Memory B cell (primary cell): ENCODE data around the gene OVCH2.
"Not testable (repeated sequence)": the region's sequence is repeated elsewhere in the genome, so short reads cannot be mapped to it uniquely, and the experiment has no call there.

Source experiments
- ATAC-seq: fragments of 150-1000 bp; cut with Tn5 transposase; 2 replicates; pipeline ENCODE4 v1.10.0; 2021; ENCODE audit warnings: low read depth, mild to moderate bottlenecking, moderate library complexity
- DNase-seq, 2 donors: peaks; one replicate each; pipeline ENCODE4 v3.0.0; 2022; ENCODE audit warnings: low spot score in 2 of 2
- H3K27ac Mint-ChIP-seq: one replicate; pipeline ENCODE4 v1.8.0; 2022; ENCODE audit warnings: mild to moderate bottlenecking, moderate library complexity, mixed read lengths
- H3K27me3 Mint-ChIP-seq: one replicate; pipeline ENCODE4 v1.8.0; 2022; ENCODE audit warnings: mixed read lengths
- H3K36me3 Mint-ChIP-seq: one replicate; pipeline ENCODE4 v1.8.0; 2022; ENCODE audit warnings: mild to moderate bottlenecking, mixed read lengths
- H3K4me1 Mint-ChIP-seq: one replicate; pipeline ENCODE4 v1.8.0; 2022; ENCODE audit warnings: mixed read lengths
- H3K4me3 Mint-ChIP-seq: one replicate; pipeline ENCODE4 v1.8.0; 2022; ENCODE audit warnings: mild to moderate bottlenecking, moderate library complexity, mixed read lengths
- H3K9me3 Mint-ChIP-seq: one replicate; pipeline ENCODE4 v1.8.0; 2022; ENCODE audit warnings: mixed read lengths

Gene OVCH2, protein sequence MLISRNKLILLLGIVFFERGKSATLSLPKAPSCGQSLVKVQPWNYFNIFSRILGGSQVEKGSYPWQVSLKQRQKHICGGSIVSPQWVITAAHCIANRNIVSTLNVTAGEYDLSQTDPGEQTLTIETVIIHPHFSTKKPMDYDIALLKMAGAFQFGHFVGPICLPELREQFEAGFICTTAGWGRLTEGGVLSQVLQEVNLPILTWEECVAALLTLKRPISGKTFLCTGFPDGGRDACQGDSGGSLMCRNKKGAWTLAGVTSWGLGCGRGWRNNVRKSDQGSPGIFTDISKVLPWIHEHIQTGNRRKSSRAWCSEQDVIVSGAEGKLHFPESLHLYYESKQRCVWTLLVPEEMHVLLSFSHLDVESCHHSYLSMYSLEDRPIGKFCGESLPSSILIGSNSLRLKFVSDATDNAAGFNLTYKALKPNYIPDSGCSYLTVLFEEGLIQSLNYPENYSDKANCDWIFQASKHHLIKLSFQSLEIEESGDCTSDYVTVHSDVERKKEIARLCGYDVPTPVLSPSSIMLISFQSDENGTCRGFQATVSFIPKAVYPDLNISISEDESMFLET

DNA sequence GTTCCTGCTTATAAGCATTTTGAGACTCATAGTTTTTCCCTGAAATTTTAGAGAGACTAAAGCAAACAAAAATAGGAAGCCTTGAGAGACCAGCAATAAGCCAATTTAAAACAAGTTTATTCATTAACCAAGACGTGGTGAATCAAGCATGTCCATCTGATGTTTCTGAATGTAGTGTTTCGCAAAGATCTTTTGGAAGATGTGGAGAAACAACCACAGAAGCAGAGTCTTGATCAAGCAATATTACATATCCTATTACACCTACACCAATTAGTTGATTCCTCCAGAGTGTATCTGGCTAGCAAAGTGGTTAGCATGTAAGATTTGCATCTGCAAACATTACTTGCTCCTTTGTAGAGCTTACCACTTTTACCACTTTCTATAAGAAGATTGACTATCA lies at the start of gene OVCH2:
OVCH2 (minus strand) TSS at position 101 of the 400 bp plus-strand sequence; CDS start at position 18, 83 bp downstream.
- H3K27me3 Mint-ChIP-seq, result peaks cover 11% of the 10 kb centered on the region
- no peaks in the 10 kb centered on the region for H3K4me1 Mint-ChIP-seq
- H3K4me3 Mint-ChIP-seq, result no peak within 1 kb of the TSS
- no peak for ATAC-seq
- peaks cover 2% of the 10 kb centered on the region for H3K36me3 Mint-ChIP-seq
- no peak for DNase-seq
- H3K9me3 Mint-ChIP-seq, result peaks cover 2% of the 10 kb centered on the region
- H3K27ac Mint-ChIP-seq, result no peak within 1 kb of the TSS

- no peak for DNase-seq
- no peaks in the 10 kb centered on the region for H3K9me3 Mint-ChIP-seq
Observed at GRCh38 chr11:7749456-7749855, 43.2 kb upstream of the OVCH2 start.

GRCh38 chr11:7734767-7735166 lies 28.5 kb upstream of the OVCH2 start:
- not testable (repeated sequence) for H3K36me3 Mint-ChIP-seq, H3K4me1 Mint-ChIP-seq, H3K4me3 Mint-ChIP-seq, H3K27me3 Mint-ChIP-seq, DNase-seq, H3K27ac Mint-ChIP-seq, ATAC-seq, H3K9me3 Mint-ChIP-seq

More at GRCh38 chr11:7749456-7749855, 43.2 kb upstream of the OVCH2 start:
- Mint-ChIP-seq H3K4me1 (no peaks in the 10 kb centered on the region), H3K36me3 (no peaks in the 10 kb centered on the region), H3K27ac (no peak overlapping the region), H3K4me3 (no peak overlapping the region), H3K27me3 (peaks cover 10% of the 10 kb centered on the region)
- no peak for ATAC-seq

- Mint-ChIP-seq H3K27ac (no peak overlapping the region), H3K27me3 (peaks cover 6% of the 10 kb centered on the region), H3K9me3 (peaks cover 11% of the 10 kb centered on the region), H3K4me3 (no peak overlapping the region), H3K36me3 (no peaks in the 10 kb centered on the region), H3K4me1 (peaks cover 6% of the 10 kb centered on the region)
- ATAC-seq (peak; percentile 62), DNase-seq (no peak)
Observed at GRCh38 chr11:7714786-7715185, 8.5 kb upstream of the OVCH2 start.

DNA sequence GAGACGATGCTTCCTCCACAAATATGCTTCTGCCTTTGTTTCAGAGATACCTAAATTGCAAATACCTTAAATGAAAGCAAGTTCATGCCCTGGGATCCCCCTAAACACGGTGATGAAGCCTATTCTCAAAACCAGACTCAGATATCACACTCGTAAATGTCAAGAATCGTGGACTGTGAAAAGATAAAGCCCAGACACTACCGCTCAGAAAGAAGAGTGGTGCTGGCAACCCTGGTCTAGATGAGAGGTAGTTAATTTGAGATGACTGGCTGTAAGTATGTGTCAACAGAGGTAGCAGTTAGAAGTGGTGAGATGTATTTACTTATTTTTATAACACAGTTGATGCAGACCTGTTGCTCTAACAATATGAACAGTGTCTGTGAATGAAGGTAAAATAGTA lies 2.5 kb downstream of the OVCH2 start:
- H3K27me3 Mint-ChIP-seq, result peaks cover 6% of the 10 kb centered on the region
- ATAC-seq (no peak), DNase-seq (no peak)
- no peaks in the 10 kb centered on the region for H3K9me3 Mint-ChIP-seq
- H3K4me1 Mint-ChIP-seq, result no peaks in the 10 kb centered on the region
- H3K4me3 Mint-ChIP-seq, result no peak overlapping the region
- no peaks in the 10 kb centered on the region for H3K36me3 Mint-ChIP-seq
- no peak overlapping the region for H3K27ac Mint-ChIP-seq

DNA sequence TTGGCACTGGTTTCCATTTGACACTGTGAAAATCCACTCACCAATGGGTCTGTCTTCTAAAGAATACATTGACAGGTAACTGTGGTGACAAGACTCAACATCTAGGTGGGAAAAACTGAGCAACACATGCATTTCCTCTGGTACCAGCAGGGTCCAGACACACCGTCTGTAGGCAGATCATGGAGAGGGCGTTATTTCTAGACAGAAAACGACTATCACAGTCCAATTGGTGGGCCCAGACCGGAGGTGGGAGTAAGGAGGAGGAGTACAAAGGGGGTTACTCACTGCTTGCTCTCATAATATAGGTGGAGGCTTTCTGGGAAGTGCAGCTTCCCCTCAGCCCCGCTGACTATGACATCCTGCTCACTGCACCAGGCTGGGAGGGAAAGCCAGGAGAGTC lies 9.9 kb downstream of the OVCH2 start:
- no peak overlapping the region for H3K27ac Mint-ChIP-seq
- no peaks in the 10 kb centered on the region for H3K4me1 Mint-ChIP-seq
- ATAC-seq, result no peak
- no peak overlapping the region for H3K4me3 Mint-ChIP-seq
- DNase-seq, result no peak
- no peaks in the 10 kb centered on the region for H3K9me3 Mint-ChIP-seq
- no peaks in the 10 kb centered on the region for H3K36me3 Mint-ChIP-seq
- peaks cover 15% of the 10 kb centered on the region for H3K27me3 Mint-ChIP-seq

- DNase-seq, result no peak
- H3K9me3 Mint-ChIP-seq, result no peaks in the 10 kb centered on the region
- H3K4me1 Mint-ChIP-seq, result no peaks in the 10 kb centered on the region
- ATAC-seq, result no peak
- no peak overlapping the region for H3K4me3 Mint-ChIP-seq
- peaks cover 15% of the 10 kb centered on the region for H3K27me3 Mint-ChIP-seq
- H3K27ac Mint-ChIP-seq, result no peak overlapping the region
- no peaks in the 10 kb centered on the region for H3K36me3 Mint-ChIP-seq
Observed at GRCh38 chr11:7694235-7694634, 12.0 kb downstream of the OVCH2 start.

DNA sequence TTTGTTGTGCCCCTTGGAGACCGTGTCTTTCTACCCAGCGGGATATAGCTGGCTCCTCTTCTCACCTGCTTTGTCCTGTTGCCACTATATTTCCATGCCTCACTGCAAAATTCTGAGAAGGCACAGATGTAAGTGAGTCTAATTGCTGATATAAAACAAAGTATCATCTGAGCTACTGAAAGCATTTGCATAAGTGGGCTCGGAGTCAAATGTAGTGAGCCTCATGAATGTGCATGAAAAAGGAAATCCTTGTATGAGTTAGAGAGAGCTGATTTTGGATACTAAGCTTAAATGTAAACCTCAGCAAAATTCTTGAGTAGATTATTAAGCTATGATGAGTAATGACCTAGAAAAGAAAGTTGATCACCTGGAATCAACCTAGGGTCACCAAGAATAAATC lies 13.9 kb downstream of the OVCH2 start:
- Mint-ChIP-seq H3K27ac (no peak overlapping the region), H3K4me1 (no peaks in the 10 kb centered on the region), H3K4me3 (no peak overlapping the region), H3K27me3 (peaks cover 19% of the 10 kb centered on the region), H3K36me3 (no peaks in the 10 kb centered on the region), H3K9me3 (no peaks in the 10 kb centered on the region)
- ATAC-seq (no peak), DNase-seq (no peak)

DNA sequence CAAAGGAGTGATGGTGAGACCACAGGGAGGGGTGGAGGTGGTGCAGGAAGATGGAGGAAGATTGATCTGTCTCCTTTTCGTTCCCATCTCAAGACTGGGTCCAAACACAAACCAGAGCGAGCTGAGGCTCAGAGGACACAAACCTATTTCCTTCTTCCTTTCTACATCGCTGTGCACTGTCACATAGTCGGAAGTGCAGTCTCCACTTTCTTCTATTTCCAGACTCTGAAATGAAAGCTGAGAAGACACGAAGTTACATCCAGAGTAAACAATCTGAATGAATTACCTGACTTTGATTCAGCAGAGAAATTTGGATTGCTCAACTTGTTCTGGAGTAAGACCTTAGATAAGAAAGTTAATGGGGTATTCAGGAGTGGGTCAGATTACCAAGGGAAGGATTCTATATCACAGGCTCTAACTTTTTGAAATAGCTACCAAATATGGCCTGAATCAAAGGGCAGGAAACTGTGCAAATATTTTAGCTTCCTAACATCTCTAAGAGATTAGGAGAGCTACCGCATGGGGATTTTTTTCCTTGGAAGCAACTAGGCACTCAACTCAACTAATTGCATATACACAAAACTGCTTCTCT lies 14.4 kb downstream of the OVCH2 start:
- no peaks in the 10 kb centered on the region for H3K9me3 Mint-ChIP-seq
- H3K27ac Mint-ChIP-seq, result no peak overlapping the region
- no peak for DNase-seq
- H3K4me1 Mint-ChIP-seq, result no peaks in the 10 kb centered on the region
- no peak for ATAC-seq
- peaks cover 20% of the 10 kb centered on the region for H3K27me3 Mint-ChIP-seq
- no peak overlapping the region for H3K4me3 Mint-ChIP-seq
- no peaks in the 10 kb centered on the region for H3K36me3 Mint-ChIP-seq

GRCh38 chr11:7690648-7691047 lies 15.6 kb downstream of the OVCH2 start:
- ATAC-seq (no peak), DNase-seq (no peak)

DNA sequence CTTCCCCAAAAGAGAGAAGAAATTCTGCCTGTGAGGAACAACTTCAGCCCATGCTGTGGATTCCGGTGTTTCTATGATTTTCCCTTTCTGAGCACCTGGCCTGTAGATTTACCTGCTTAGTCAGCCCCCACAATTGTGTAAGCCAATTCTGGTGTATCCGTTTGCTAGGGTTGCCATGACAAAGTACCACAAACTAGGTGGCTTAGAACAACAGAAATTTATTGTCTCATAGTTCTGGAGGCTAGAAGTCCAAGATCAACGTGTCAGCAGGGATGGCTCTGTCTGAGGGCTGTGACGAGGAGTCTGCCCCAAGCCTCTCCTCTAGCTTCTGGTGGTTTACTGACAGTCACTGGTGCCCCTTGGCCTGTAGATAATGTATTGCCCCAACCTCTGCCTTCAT lies 17.0 kb downstream of the OVCH2 start:
- no peaks in the 10 kb centered on the region for H3K36me3 Mint-ChIP-seq
- H3K27me3 Mint-ChIP-seq, result peaks cover 22% of the 10 kb centered on the region

More at GRCh38 chr11:7690648-7691047, 15.6 kb downstream of the OVCH2 start:
- no peaks in the 10 kb centered on the region for H3K9me3 Mint-ChIP-seq
- no peaks in the 10 kb centered on the region for H3K36me3 Mint-ChIP-seq
- H3K4me1 Mint-ChIP-seq, result no peaks in the 10 kb centered on the region
- no peak overlapping the region for H3K4me3 Mint-ChIP-seq
- H3K27me3 Mint-ChIP-seq, result peaks cover 20% of the 10 kb centered on the region
- H3K27ac Mint-ChIP-seq, result no peak overlapping the region

GRCh38 chr11:7688238-7688826 lies 17.9 kb downstream of the OVCH2 start:
- no peaks in the 10 kb centered on the region for H3K36me3 Mint-ChIP-seq
- no peaks in the 10 kb centered on the region for H3K9me3 Mint-ChIP-seq
- ATAC-seq (peak; percentile 54), DNase-seq (no peak)
- no peaks in the 10 kb centered on the region for H3K4me1 Mint-ChIP-seq
- H3K4me3 Mint-ChIP-seq, result no peak overlapping the region
- H3K27me3 Mint-ChIP-seq, result peaks cover 15% of the 10 kb centered on the region
- no peak overlapping the region for H3K27ac Mint-ChIP-seq

More for the DNA sequence above, 17.0 kb downstream of the OVCH2 start:
- ATAC-seq, result no peak
- DNase-seq, result no peak
- H3K9me3 Mint-ChIP-seq, result no peaks in the 10 kb centered on the region
- H3K27ac Mint-ChIP-seq, result no peak overlapping the region
- no peak overlapping the region for H3K4me3 Mint-ChIP-seq
- H3K4me1 Mint-ChIP-seq, result no peaks in the 10 kb centered on the region

DNA sequence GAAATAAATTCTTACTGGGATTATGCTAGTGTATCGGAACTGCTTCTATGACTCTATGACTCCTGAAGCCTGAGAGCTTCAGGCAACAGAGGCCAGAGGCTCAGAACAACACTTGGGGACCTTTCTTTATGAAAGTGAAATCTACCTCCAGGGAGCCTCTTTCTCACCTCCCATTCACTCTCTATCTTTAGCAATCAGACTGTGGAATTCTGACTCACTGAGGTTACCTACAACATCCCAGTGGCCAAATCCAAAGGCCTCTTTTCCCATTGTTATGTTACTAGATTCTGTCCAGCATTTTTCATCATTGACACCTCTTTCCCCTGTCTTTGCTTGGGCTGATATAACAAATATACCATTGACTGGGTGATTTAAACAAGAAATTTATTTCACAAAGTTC lies 18.9 kb downstream of the OVCH2 start:
- H3K27ac Mint-ChIP-seq, result no peak overlapping the region
- H3K36me3 Mint-ChIP-seq, result no peaks in the 10 kb centered on the region
- ATAC-seq, result no peak
- no peaks in the 10 kb centered on the region for H3K9me3 Mint-ChIP-seq
- DNase-seq, result no peak
- H3K27me3 Mint-ChIP-seq, result peaks cover 11% of the 10 kb centered on the region
- H3K4me1 Mint-ChIP-seq, result no peaks in the 10 kb centered on the region
- no peak overlapping the region for H3K4me3 Mint-ChIP-seq

DNA sequence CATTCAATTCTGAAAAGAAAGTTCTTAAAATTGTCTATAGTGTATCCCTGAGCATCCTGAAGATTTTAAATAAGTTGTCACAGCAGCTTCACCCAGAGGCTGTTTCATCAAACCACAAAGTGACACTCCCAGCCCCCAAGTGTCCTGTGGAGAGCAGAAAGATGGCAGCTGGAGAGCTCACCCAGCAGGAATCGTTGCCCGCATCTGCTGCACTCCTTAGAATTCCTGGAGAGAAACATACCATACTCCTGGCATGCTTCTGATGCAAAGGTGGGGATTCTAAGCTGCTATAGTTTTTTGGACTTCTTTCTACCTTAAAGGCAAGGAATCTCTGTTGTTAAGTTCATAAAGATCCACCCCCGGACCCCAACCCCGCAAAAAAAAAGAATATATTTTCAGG lies 19.5 kb downstream of the OVCH2 start:
- H3K4me1 Mint-ChIP-seq, result no peaks in the 10 kb centered on the region
- no peaks in the 10 kb centered on the region for H3K36me3 Mint-ChIP-seq
- no peak for ATAC-seq
- no peaks in the 10 kb centered on the region for H3K9me3 Mint-ChIP-seq
- H3K27me3 Mint-ChIP-seq, result peaks cover 10% of the 10 kb centered on the region
- H3K4me3 Mint-ChIP-seq, result no peak overlapping the region
- DNase-seq, result no peak
- H3K27ac Mint-ChIP-seq, result no peak overlapping the region
